ENCODE results near the gene NRXN3.

DNA sequence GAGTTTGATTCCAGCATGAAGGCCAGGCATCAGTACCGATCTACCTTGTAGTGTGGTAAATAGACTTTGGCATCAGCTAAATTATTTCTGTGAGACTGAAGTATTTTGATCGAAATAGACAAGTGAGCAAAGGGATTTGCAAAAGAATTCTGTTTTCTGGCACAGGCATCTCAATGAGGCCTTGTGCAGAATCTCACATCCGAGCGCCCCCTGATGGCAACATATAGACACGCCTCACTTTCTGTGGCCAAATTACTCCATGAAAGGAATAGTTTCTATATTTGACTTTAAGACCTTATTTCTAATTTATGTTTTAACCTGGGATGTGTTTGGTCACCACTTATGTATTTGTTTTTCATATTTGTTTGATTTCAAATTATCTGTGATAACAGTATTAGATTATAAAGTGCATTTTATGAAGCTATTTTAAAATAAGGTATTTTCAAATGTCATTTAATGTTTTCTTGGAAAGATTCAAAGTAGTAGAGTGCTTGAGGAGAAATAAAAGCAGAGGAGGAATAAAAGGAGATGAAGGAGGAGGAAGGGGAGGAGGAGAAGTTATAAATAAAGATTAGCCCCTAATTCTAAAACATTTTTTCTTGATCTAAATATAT is 731.9 kb downstream of the NRXN3 start:
- TF ChIP-seq, protein P1, sequence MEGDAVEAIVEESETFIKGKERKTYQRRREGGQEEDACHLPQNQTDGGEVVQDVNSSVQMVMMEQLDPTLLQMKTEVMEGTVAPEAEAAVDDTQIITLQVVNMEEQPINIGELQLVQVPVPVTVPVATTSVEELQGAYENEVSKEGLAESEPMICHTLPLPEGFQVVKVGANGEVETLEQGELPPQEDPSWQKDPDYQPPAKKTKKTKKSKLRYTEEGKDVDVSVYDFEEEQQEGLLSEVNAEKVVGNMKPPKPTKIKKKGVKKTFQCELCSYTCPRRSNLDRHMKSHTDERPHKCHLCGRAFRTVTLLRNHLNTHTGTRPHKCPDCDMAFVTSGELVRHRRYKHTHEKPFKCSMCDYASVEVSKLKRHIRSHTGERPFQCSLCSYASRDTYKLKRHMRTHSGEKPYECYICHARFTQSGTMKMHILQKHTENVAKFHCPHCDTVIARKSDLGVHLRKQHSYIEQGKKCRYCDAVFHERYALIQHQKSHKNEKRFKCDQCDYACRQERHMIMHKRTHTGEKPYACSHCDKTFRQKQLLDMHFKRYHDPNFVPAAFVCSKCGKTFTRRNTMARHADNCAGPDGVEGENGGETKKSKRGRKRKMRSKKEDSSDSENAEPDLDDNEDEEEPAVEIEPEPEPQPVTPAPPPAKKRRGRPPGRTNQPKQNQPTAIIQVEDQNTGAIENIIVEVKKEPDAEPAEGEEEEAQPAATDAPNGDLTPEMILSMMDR (IDR thresholded peaks at IDR 0.05), result peak in 3 of 6 experiments; percentile 13 to 45 (median 26)
- no peak for TF ChIP-seq POLR2A (IDR thresholded peaks at IDR 0.05)
